Measurements from ENCODE around the gene FCHSD2. TPM values are rescaled to one million over a fixed set of nuclear protein-coding genes. Genes with fewer than 3 reads are reported as not detected.

FCHSD2 gene
- polyA plus RNA-seq, 2 of the 4 experiments (the other 2 are of a cell fraction): 10.5 to 19.0 TPM

DNA sequence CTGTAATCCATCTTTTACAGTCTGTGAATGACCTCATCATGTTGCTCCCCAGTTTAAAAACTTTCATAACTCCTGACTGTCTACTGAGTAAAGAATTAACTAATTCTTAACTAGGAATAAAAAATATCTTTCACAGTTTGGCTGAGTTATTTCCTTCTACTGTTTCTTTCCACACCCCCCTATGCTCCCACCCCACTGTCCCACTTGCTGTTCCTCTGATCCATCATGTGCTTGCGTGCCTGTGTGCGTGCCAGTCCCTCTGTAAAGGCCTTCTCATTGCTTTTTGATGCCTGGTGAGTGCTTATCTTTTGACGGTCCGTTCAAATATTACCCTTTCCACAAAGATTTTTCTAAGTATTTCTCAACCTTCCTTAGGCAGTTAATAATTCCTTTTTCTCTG lies 272.3 kb downstream of the FCHSD2 start (continued):
- TF ChIP-seq, protein P1, sequence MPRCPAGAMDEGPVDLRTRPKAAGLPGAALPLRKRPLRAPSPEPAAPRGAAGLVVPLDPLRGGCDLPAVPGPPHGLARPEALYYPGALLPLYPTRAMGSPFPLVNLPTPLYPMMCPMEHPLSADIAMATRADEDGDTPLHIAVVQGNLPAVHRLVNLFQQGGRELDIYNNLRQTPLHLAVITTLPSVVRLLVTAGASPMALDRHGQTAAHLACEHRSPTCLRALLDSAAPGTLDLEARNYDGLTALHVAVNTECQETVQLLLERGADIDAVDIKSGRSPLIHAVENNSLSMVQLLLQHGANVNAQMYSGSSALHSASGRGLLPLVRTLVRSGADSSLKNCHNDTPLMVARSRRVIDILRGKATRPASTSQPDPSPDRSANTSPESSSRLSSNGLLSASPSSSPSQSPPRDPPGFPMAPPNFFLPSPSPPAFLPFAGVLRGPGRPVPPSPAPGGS (IDR thresholded peaks at IDR 0.05): no peak
- no peak for TF ChIP-seq TFCP2L1 (CRISPR knock-in tag; IDR thresholded peaks at IDR 0.05)

DNA sequence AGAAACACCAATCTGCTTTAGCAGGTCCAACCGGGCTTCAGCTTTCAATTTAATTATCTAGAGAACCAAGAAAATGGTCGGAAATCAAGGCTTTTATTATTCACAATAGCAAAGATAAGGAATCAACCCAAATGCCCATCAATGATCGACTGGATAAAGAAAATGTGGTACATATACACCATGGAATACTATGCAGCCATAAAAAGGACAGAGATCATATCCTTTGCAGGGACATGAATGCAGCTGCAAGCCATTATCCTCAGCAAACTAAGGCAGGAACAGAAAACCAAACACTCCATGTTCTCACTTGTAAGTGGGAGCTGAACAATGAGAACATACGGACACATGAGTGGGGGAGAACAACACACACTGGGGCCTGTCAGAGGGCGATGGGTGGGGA lies 274.1 kb downstream of the FCHSD2 start:
- Histone ChIP-seq H3K4me2 (no peak overlapping the region), H3K27ac (no peak overlapping the region), H3K9me3 (no peaks in the 10 kb centered on the region), H3K4me1 (0 out of 3 replicates have a peak, but pooled peaks cover 3% of the 10 kb centered on the region), H3K4me3 (no peak overlapping the region)
- ChIA-PET POLR2A (no interaction called here), CTCF (interaction anchor here (1.1 kb wide), 2 partner anchors 36 to 268 kb away, joined by 3 read pairs; no protein-coding TSS in a partner anchor)
- DNase-seq (ENCODE audit: low read depth in 1 of 2, low spot score in 1 of 2) (no peak), FAIRE-seq (no peak), ATAC-seq (no peak)
- TF ChIP-seq, protein P2, sequence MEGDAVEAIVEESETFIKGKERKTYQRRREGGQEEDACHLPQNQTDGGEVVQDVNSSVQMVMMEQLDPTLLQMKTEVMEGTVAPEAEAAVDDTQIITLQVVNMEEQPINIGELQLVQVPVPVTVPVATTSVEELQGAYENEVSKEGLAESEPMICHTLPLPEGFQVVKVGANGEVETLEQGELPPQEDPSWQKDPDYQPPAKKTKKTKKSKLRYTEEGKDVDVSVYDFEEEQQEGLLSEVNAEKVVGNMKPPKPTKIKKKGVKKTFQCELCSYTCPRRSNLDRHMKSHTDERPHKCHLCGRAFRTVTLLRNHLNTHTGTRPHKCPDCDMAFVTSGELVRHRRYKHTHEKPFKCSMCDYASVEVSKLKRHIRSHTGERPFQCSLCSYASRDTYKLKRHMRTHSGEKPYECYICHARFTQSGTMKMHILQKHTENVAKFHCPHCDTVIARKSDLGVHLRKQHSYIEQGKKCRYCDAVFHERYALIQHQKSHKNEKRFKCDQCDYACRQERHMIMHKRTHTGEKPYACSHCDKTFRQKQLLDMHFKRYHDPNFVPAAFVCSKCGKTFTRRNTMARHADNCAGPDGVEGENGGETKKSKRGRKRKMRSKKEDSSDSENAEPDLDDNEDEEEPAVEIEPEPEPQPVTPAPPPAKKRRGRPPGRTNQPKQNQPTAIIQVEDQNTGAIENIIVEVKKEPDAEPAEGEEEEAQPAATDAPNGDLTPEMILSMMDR (IDR thresholded peaks at IDR 0.05): no peak
- 90% methylated on average over 5 of the region's 5 CpGs for WGBS (ENCODE audit: missing lambda C conversion rate)

DNA sequence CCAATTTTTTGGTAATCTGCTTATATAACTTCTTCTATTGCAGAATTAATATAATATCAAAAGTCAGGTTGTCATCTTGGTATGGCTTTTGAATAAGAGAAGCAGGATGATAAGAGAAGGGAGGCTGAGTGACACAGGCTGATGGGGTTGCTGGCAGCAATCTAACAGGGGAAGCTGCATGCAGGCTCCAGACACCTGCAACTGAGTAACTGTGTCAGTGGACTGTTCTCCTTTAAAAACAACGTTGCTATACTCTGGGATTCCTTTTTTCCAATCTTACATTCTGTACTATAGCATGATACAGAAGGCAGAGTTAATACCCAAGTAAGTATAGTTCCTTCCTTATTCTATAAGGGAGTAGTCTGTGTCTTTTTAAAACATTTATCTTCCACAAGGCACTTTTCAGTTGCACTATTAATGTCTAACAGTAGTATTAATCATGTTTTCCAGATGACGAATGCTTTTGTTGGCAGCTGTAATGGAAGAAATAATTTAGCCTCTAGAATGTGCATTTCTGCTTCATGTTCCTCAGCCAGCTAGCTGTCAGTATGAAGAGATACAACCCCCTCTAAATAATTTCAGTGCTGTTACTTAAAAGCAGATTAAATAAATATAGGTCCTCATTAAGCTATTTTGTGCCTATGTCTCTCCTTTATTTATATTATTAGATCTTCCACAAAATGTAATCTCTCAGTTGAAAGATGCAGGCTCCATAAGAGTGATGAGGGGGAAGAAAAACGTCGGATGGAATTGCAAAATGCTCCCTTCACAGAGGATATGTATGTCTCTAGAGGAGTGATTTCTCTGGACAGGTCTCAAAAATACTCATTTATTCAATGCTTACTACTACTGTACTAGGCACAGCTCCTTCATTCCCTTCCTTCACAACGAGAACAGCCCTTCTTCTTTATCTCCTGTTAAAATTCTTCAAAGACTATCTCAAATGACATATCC lies 277.1 kb downstream of the FCHSD2 start:
- ATAC-seq (no peak), DNase-seq (ENCODE audit: low read depth in 1 of 2, low spot score in 1 of 2) (no peak), FAIRE-seq (no peak)
- ChIA-PET POLR2A (no interaction called here), CTCF (interaction anchor here (1.1 to 1.5 kb wide), 3 partner anchors 15 to 278 kb away, joined by 3 to 5 read pairs (median 3); no protein-coding TSS in a partner anchor)
- Histone ChIP-seq H3K4me2 (no peak overlapping the region), H3K9me3 (no peaks in the 10 kb centered on the region), H3K4me3 (no peak overlapping the region), H3K4me1 (0 out of 3 replicates have a peak, but pooled peaks cover 3% of the 10 kb centered on the region), H3K27ac (no peak overlapping the region)
- TF ChIP-seq ZNF302 (CRISPR knock-in tag; IDR thresholded peaks at IDR 0.05) (no peak), HEYL (CRISPR knock-in tag; IDR thresholded peaks at IDR 0.05) (no peak), FOSB (CRISPR knock-in tag; IDR thresholded peaks at IDR 0.05) (no peak)
- 66% methylated on average over 5 of the region's 5 CpGs for WGBS (ENCODE audit: missing lambda C conversion rate)

DNA sequence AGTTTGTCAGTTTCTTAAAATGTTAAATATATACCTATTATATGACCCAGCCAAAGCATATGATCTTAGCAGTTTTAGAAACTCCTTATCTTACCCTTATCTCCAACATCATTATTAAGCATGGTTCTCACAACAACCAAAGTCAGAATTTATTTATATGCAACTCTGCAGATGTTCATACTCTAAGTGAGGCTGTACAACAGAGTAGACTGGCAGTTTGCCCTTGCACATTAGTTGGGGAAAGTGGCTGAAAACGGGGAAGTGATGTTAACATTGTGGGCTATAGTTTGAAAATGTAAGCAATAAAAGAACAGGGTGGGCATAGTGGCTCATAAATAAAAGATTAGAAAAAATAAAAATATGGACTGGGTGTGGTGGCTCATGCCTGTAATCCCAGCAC lies 278.2 kb downstream of the FCHSD2 start:
- DNase-seq (ENCODE audit: low read depth in 1 of 2, low spot score in 1 of 2): no peak
- ChIA-PET CTCF (no interaction called here), POLR2A (no interaction called here)
- ATAC-seq: no peak
- Histone ChIP-seq H3K4me3 (no peak overlapping the region), H3K4me1 (no peaks in the 10 kb centered on the region), H3K27ac (no peak overlapping the region), H3K9me3 (no peaks in the 10 kb centered on the region), H3K4me2 (no peak overlapping the region)
- WGBS (ENCODE audit: missing lambda C conversion rate): 45% methylated on average over 1 of the region's 1 CpG
- TF ChIP-seq EHMT2 (IDR thresholded peaks at IDR 0.05; ENCODE audit: low read depth) (no peak), RFX5 (IDR thresholded peaks at IDR 0.05) (no peak), GATA3 (IDR thresholded peaks at IDR 0.05; ENCODE audit: borderline replicate concordance) (no peak), RCOR1 (IDR thresholded peaks at IDR 0.05; ENCODE audit: low read depth, low read length) (no peak), HEYL (CRISPR knock-in tag; IDR thresholded peaks at IDR 0.05) (no peak)
- no peak for FAIRE-seq

DNA sequence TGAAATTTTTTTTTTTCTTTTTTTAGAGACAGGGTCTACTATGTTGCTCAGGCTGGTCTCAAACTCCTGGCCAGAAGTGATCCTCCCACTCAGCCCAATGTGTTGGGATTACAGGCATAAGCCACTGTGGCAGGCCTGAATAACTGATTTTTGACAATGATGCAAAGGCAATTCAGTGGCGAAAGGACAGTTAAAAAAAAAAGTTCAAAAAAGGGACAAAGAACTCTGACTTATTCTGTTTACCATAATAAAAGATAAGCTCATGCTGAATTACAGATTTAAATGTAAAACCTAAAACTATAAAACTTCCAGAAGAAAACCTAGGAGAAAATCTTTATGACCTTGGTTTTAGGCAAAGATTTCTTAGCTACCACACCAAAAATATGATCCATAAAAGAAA lies 279.0 kb downstream of the FCHSD2 start:
- H3K4me1 ChIP-seq: no peaks in the 10 kb centered on the region
- TF ChIP-seq EP300 (IDR thresholded peaks at IDR 0.05) (no peak), FOSB (CRISPR knock-in tag; IDR thresholded peaks at IDR 0.05) (no peak), POLR2AphosphoS2 (conservative IDR thresholded peaks at IDR 0.05; ENCODE audit: low read length) (no peak), SMC3 (IDR thresholded peaks at IDR 0.05) (no peak), RARB (CRISPR knock-in tag; IDR thresholded peaks at IDR 0.05) (no peak), JUNB (IDR thresholded peaks at IDR 0.05) (no peak)
- TF ChIP-seq, protein P3, sequence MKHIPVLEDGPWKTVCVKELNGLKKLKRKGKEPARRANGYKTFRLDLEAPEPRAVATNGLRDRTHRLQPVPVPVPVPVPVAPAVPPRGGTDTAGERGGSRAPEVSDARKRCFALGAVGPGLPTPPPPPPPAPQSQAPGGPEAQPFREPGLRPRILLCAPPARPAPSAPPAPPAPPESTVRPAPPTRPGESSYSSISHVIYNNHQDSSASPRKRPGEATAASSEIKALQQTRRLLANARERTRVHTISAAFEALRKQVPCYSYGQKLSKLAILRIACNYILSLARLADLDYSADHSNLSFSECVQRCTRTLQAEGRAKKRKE (CRISPR knock-in tag; IDR thresholded peaks at IDR 0.05; ENCODE audit: low read depth): no peak
- TF ChIP-seq, protein P4, sequence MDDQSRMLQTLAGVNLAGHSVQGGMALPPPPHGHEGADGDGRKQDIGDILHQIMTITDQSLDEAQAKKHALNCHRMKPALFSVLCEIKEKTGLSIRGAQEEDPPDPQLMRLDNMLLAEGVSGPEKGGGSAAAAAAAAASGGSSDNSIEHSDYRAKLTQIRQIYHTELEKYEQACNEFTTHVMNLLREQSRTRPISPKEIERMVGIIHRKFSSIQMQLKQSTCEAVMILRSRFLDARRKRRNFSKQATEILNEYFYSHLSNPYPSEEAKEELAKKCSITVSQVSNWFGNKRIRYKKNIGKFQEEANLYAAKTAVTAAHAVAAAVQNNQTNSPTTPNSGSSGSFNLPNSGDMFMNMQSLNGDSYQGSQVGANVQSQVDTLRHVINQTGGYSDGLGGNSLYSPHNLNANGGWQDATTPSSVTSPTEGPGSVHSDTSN (IDR thresholded peaks at IDR 0.05): no peak
- TF ChIP-seq, protein P5, sequence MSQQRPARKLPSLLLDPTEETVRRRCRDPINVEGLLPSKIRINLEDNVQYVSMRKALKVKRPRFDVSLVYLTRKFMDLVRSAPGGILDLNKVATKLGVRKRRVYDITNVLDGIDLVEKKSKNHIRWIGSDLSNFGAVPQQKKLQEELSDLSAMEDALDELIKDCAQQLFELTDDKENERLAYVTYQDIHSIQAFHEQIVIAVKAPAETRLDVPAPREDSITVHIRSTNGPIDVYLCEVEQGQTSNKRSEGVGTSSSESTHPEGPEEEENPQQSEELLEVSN (IDR thresholded peaks at IDR 0.05; ENCODE audit: borderline replicate concordance, low read depth): no peak
- TF ChIP-seq, protein P6, sequence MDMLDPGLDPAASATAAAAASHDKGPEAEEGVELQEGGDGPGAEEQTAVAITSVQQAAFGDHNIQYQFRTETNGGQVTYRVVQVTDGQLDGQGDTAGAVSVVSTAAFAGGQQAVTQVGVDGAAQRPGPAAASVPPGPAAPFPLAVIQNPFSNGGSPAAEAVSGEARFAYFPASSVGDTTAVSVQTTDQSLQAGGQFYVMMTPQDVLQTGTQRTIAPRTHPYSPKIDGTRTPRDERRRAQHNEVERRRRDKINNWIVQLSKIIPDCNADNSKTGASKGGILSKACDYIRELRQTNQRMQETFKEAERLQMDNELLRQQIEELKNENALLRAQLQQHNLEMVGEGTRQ (IDR thresholded peaks at IDR 0.05): no peak
- H3K27ac ChIP-seq: no peak overlapping the region
- ChIA-PET CTCF (interaction anchor here (0.7 kb wide), 1 partner anchor 11 kb away, joined by 3 read pairs; no protein-coding TSS in a partner anchor), POLR2A (no interaction called here)
- no peak overlapping the region for H3K4me2 ChIP-seq
- FAIRE-seq (no peak), DNase-seq (ENCODE audit: low read depth in 1 of 2, low spot score in 1 of 2) (no peak), ATAC-seq (no peak)
- H3K9me3 ChIP-seq: no peaks in the 10 kb centered on the region
- 97% methylated on average over 1 of the region's 1 CpG for WGBS (ENCODE audit: missing lambda C conversion rate)
- no peak overlapping the region for H3K4me3 ChIP-seq
